ENCODE data around the gene MECR. TPM values are rescaled to one million over a fixed set of nuclear protein-coding genes. Genes with fewer than 3 reads are reported as not detected.

The MECR gene
- total RNA-seq, 1 donor = 23.5 TPM

DNA sequence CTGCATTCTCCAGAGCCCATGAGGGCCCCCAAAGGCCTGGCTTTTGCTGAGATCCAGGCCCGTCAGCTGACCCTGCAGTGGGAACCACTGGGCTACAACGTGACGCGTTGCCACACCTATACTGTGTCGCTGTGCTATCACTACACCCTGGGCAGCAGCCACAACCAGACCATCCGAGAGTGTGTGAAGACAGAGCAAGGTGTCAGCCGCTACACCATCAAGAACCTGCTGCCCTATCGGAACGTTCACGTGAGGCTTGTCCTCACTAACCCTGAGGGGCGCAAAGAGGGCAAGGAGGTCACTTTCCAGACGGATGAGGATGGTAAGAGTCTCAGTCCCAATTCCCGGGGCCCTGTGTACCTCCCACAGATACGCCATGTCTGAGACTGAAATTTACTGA lies 44.7 kb upstream of the MECR start:
- TF ChIP-seq, protein P1, sequence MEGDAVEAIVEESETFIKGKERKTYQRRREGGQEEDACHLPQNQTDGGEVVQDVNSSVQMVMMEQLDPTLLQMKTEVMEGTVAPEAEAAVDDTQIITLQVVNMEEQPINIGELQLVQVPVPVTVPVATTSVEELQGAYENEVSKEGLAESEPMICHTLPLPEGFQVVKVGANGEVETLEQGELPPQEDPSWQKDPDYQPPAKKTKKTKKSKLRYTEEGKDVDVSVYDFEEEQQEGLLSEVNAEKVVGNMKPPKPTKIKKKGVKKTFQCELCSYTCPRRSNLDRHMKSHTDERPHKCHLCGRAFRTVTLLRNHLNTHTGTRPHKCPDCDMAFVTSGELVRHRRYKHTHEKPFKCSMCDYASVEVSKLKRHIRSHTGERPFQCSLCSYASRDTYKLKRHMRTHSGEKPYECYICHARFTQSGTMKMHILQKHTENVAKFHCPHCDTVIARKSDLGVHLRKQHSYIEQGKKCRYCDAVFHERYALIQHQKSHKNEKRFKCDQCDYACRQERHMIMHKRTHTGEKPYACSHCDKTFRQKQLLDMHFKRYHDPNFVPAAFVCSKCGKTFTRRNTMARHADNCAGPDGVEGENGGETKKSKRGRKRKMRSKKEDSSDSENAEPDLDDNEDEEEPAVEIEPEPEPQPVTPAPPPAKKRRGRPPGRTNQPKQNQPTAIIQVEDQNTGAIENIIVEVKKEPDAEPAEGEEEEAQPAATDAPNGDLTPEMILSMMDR (IDR thresholded peaks at IDR 0.05; ENCODE audit: extremely low read depth, low read depth, low read length) = no peak
- H3K36me3 ChIP-seq (ENCODE audit: insufficient read depth, low read length) = no peaks in the 10 kb centered on the region
- no peaks in the 10 kb centered on the region for H4K20me1 ChIP-seq (ENCODE audit: insufficient read depth, low read length)
- no peak overlapping the region for H3K4me3 ChIP-seq (ENCODE audit: insufficient read depth, low read length)
- H3K4me2 ChIP-seq (ENCODE audit: insufficient read depth, low read length) = no peak overlapping the region
- no peak overlapping the region for H2AFZ ChIP-seq (ENCODE audit: low read length)
- peaks cover 16% of the 10 kb centered on the region for H3K4me1 ChIP-seq (ENCODE audit: insufficient read depth, low read length)
- H3K79me2 ChIP-seq (ENCODE audit: insufficient read depth, low read length) = no peaks in the 10 kb centered on the region
- no peaks in the 10 kb centered on the region for H3K27me3 ChIP-seq (ENCODE audit: insufficient read depth, low read length)
- H3K9me3 ChIP-seq (ENCODE audit: low read depth, low read length) = no peaks in the 10 kb centered on the region
- H3K27ac ChIP-seq (ENCODE audit: low read depth, low read length) = no peak overlapping the region
- DNase-seq (ENCODE audit: insufficient read length, low spot score, missing footprints) = no peak

DNA sequence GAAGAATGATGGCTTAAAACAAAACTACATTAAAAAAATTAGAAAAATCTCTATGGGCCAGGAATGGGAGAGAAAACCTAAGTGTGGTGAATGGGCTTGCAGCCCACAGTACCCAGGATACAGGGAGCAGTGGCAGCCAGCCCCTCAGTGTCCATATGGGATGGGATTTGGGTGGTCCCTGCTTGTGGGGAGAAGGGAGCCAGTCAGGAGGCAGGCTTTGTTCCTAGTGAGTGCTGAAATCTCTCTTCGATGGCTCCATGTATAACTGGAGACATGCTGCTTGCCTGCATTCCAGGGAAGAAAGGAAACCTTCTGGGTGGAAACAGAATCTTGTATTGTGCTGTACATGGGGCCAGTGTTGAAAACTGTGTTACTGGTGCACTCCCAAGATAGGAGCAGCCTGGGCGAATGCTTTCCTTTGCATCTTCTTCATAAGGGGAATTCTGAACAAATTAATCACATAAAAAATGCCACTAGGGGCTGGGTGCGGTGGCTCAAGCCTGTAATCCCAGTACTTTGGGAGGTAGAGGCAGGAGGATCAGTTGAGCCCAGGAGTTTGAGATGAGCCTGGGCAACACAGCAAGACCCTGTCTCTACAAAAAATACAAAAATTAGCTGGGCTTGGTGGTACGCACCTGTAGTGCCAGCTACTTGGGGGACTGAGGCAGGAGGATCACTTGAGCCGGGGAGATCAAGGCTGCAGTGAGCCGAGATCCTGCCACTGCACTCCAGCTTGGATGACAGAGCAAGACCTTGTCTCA lies 41.6 kb upstream of the MECR start:
- no peak for DNase-seq (ENCODE audit: insufficient read length, low spot score, missing footprints)
- H3K4me2 ChIP-seq (ENCODE audit: insufficient read depth, low read length) = peak overlapping the region; percentile 65
- peaks cover 12% of the 10 kb centered on the region for H3K4me1 ChIP-seq (ENCODE audit: insufficient read depth, low read length)
- no peak overlapping the region for H3K4me3 ChIP-seq (ENCODE audit: insufficient read depth, low read length)
- TF ChIP-seq, protein P1 (IDR thresholded peaks at IDR 0.05; ENCODE audit: extremely low read depth, low read depth, low read length) = no peak
- H2AFZ ChIP-seq (ENCODE audit: low read length) = no peak overlapping the region
- no peaks in the 10 kb centered on the region for H3K27me3 ChIP-seq (ENCODE audit: insufficient read depth, low read length)
- no peaks in the 10 kb centered on the region for H3K36me3 ChIP-seq (ENCODE audit: insufficient read depth, low read length)
- H3K9me3 ChIP-seq (ENCODE audit: low read depth, low read length) = no peaks in the 10 kb centered on the region
- H3K27ac ChIP-seq (ENCODE audit: low read depth, low read length) = no peak overlapping the region
- no peaks in the 10 kb centered on the region for H4K20me1 ChIP-seq (ENCODE audit: insufficient read depth, low read length)
- no peaks in the 10 kb centered on the region for H3K79me2 ChIP-seq (ENCODE audit: insufficient read depth, low read length)

DNA sequence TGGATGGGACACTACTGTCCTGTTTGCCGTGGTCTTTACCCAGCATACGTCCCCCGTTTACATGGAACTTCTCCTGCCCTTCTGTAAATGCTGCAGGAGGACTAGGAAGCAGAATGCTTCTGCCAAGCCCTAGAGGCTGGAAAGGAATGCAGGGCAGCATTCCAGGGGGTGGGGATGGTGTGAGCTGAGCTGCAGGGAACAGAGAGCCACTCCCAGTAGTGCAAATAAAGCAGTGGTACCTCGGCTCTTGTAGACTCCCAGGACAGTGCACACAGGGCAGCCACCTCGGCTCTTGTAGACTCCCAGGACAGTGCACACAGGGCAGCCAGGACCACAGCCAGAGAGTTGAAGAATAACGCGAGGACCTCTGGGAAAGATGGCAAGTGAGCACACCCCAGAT lies 41.0 kb upstream of the MECR start:
- Histone ChIP-seq H3K4me1 (ENCODE audit: insufficient read depth, low read length) (peaks cover 12% of the 10 kb centered on the region), H4K20me1 (ENCODE audit: insufficient read depth, low read length) (no peaks in the 10 kb centered on the region), H3K79me2 (ENCODE audit: insufficient read depth, low read length) (no peaks in the 10 kb centered on the region), H3K36me3 (ENCODE audit: insufficient read depth, low read length) (no peaks in the 10 kb centered on the region), H3K4me2 (ENCODE audit: insufficient read depth, low read length) (peak overlapping the region; percentile 65), H2AFZ (ENCODE audit: low read length) (peak overlapping the region; percentile 67), H3K4me3 (ENCODE audit: insufficient read depth, low read length) (peak overlapping the region; percentile 27), H3K27ac (ENCODE audit: low read depth, low read length) (no peak overlapping the region), H3K9me3 (ENCODE audit: low read depth, low read length) (no peaks in the 10 kb centered on the region), H3K27me3 (ENCODE audit: insufficient read depth, low read length) (no peaks in the 10 kb centered on the region)
- DNase-seq (ENCODE audit: insufficient read length, low spot score, missing footprints) = peak; percentile 93
- TF ChIP-seq, protein P1 (IDR thresholded peaks at IDR 0.05; ENCODE audit: extremely low read depth, low read depth, low read length) = no peak

DNA sequence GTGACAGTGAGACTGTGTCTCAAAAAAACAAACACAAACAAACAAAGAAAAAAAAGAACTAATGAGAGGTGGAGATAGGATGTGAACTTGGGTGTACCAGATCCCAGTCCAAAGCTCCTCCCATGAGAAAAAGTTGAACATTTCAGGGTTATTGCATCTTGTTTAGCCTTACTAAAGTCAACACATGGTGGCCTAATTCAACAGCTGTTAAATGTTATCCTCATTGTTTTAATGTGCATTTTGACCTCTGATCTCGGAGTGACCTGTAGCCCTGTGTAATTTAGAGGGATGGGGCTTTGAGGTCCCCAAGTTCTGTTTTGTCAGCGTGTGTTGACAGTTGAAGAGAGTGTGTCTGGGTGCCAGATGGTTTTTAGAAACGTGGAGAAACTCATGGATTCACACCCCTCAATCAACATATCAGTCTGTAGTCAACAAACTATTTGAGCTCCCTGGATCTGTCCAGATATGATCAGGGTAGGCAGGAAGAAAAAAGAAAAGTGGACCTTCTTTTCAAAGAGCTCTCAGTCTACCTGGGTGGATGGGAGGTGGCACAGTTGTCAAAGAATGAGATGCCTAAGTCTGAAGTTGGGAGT lies 40.3 kb upstream of the MECR start:
- Histone ChIP-seq H3K27ac (ENCODE audit: low read depth, low read length) (no peak overlapping the region), H3K79me2 (ENCODE audit: insufficient read depth, low read length) (no peaks in the 10 kb centered on the region), H3K36me3 (ENCODE audit: insufficient read depth, low read length) (no peaks in the 10 kb centered on the region), H4K20me1 (ENCODE audit: insufficient read depth, low read length) (no peaks in the 10 kb centered on the region), H3K4me2 (ENCODE audit: insufficient read depth, low read length) (no peak overlapping the region), H3K4me1 (ENCODE audit: insufficient read depth, low read length) (peaks cover 12% of the 10 kb centered on the region), H3K9me3 (ENCODE audit: low read depth, low read length) (no peaks in the 10 kb centered on the region), H2AFZ (ENCODE audit: low read length) (no peak overlapping the region), H3K4me3 (ENCODE audit: insufficient read depth, low read length) (no peak overlapping the region), H3K27me3 (ENCODE audit: insufficient read depth, low read length) (no peaks in the 10 kb centered on the region)
- TF ChIP-seq, protein P1 (IDR thresholded peaks at IDR 0.05; ENCODE audit: extremely low read depth, low read depth, low read length) = no peak
- no peak for DNase-seq (ENCODE audit: insufficient read length, low spot score, missing footprints)

Data from osteoblast (primary cell).